K562 (cell line): Measurements from ENCODE around the gene CHRNG.

Experiments
- ATF7 ChIP-seq: fragments of 450-650 bp; IDR thresholded peaks from 2 replicates; pipeline ENCODE4 v1.7.1; 2014; ENCODE audit warnings: mild to moderate bottlenecking, moderate library complexity
- EZH2 ChIP-seq: IDR thresholded peaks from 2 replicates; pipeline ENCODE4 v1.6.1; 2012; ENCODE audit warnings: low read depth, mild to moderate bottlenecking, inconsistent platforms, low read length, borderline replicate concordance
- KDM5B ChIP-seq: fragments of 200-600 bp; sonication (generic); IDR thresholded peaks from 2 replicates; pipeline ENCODE4 v1.6.1; 2012; ENCODE audit warnings: low read depth, mild to moderate bottlenecking, moderate library complexity, low read length, control low read depth, inconsistent platforms; ENCODE audit not compliant: insufficient replicate concordance
- NFYB ChIP-seq: IDR thresholded peaks from 2 replicates; pipeline ENCODE4 v1.6.1; 2011; ENCODE audit warnings: mild to moderate bottlenecking, moderate library complexity; ENCODE audit not compliant: insufficient read length; ENCODE audit errors: extremely low read depth
- PTBP1 ChIP-seq: fragments of 200-400 bp; formaldehyde crosslinking; IDR thresholded peaks from 2 replicates; pipeline ENCODE4 v1.6.1; 2017; ENCODE audit warnings: low read depth, low read length
- PURB ChIP-seq: sonication (generic); formaldehyde crosslinking; IDR thresholded peaks from 2 replicates; pipeline ENCODE4 v1.9.0; 2021; ENCODE audit warnings: low read depth, mild to moderate bottlenecking, missing genetic modification reagents
- RAD51 ChIP-seq: fragments of 450-650 bp; IDR thresholded peaks from 2 replicates; pipeline ENCODE4 v1.7.1; 2016; ENCODE audit warnings: low read depth, mild to moderate bottlenecking, borderline replicate concordance
- RBFOX2 ChIP-seq: fragments of 200-400 bp; formaldehyde crosslinking; IDR thresholded peaks from 2 replicates; pipeline ENCODE4 v1.6.1; 2017; ENCODE audit warnings: low read depth, mild to moderate bottlenecking, low read length, moderate library complexity
- TF ChIP-seq, protein P1 (sequence below): fragments of 250-450 bp; sonication (Bioruptor Pico); IDR thresholded peaks from 2 replicates; pipeline ENCODE4 v1.5.0; 2020; ENCODE audit warnings: mild to moderate bottlenecking
- TF ChIP-seq, protein P2 (sequence below): sonication (generic); formaldehyde crosslinking; IDR thresholded peaks from 2 replicates; pipeline ENCODE4 v1.8.1; 2023; ENCODE audit warnings: mild to moderate bottlenecking, missing genetic modification reagents
- TF ChIP-seq, protein P3 (sequence below): sonication (generic); formaldehyde crosslinking; IDR thresholded peaks from 2 replicates; pipeline ENCODE4 v1.8.1; 2023; ENCODE audit warnings: mild to moderate bottlenecking, missing genetic modification reagents

DNA sequence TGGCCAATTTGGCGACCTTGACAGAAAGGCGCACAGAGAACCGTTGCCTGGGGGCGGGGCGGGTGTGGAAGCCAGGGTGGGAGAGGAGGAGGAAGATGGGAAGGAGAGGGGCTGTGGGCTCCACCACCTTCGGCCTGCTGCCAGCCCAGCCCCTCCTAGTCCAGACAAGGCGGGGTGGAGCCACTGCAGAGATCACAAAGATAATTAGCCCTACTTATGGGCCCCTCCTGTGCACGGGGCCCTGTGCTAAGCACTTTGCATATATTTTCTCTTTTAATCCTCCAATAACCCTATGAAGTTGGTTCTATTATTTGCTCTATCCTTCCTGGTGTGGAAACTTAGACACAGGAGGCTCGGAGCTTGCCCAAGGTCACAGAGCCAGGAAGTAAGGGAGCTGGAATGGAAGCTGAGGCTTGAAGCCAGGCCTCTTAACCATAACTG is 38.1 kb upstream of the CHRNG start:
- TF ChIP-seq NFYB = no peak
- no peak for TF ChIP-seq RAD51
- TF ChIP-seq, protein P1, sequence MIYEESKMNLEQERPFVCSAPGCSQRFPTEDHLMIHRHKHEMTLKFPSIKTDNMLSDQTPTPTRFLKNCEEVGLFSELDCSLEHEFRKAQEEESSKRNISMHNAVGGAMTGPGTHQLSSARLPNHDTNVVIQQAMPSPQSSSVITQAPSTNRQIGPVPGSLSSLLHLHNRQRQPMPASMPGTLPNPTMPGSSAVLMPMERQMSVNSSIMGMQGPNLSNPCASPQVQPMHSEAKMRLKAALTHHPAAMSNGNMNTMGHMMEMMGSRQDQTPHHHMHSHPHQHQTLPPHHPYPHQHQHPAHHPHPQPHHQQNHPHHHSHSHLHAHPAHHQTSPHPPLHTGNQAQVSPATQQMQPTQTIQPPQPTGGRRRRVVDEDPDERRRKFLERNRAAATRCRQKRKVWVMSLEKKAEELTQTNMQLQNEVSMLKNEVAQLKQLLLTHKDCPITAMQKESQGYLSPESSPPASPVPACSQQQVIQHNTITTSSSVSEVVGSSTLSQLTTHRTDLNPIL = no peak
- no peak for TF ChIP-seq KDM5B
- no peak for TF ChIP-seq EZH2
- TF ChIP-seq PTBP1 = no peak
- no peak for TF ChIP-seq PURB (CRISPR knock-in tag)
- no peak for TF ChIP-seq ATF7
- TF ChIP-seq, protein P2, sequence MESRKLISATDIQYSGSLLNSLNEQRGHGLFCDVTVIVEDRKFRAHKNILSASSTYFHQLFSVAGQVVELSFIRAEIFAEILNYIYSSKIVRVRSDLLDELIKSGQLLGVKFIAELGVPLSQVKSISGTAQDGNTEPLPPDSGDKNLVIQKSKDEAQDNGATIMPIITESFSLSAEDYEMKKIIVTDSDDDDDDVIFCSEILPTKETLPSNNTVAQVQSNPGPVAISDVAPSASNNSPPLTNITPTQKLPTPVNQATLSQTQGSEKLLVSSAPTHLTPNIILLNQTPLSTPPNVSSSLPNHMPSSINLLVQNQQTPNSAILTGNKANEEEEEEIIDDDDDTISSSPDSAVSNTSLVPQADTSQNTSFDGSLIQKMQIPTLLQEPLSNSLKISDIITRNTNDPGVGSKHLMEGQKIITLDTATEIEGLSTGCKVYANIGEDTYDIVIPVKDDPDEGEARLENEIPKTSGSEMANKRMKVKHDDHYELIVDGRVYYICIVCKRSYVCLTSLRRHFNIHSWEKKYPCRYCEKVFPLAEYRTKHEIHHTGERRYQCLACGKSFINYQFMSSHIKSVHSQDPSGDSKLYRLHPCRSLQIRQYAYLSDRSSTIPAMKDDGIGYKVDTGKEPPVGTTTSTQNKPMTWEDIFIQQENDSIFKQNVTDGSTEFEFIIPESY = no peak
- TF ChIP-seq, protein P3, sequence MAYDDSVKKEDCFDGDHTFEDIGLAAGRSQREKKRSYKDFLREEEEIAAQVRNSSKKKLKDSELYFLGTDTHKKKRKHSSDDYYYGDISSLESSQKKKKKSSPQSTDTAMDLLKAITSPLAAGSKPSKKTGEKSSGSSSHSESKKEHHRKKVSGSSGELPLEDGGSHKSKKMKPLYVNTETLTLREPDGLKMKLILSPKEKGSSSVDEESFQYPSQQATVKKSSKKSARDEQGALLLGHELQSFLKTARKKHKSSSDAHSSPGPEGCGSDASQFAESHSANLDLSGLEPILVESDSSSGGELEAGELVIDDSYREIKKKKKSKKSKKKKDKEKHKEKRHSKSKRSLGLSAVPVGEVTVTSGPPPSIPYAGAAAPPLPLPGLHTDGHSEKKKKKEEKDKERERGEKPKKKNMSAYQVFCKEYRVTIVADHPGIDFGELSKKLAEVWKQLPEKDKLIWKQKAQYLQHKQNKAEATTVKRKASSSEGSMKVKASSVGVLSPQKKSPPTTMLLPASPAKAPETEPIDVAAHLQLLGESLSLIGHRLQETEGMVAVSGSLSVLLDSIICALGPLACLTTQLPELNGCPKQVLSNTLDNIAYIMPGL (CRISPR knock-in tag) = no peak
- no peak for TF ChIP-seq RBFOX2
